GM19025 (cell line): ENCODE data around the gene RPTOR.

Experiments used
- ATAC-seq: cut with Tn5 transposase; IDR thresholded peaks from one replicate; pipeline ENCODE4 v1.9.1; 2021; ENCODE audit warnings: mild to moderate bottlenecking, low read depth, moderate library complexity; ENCODE audit not compliant: unreplicated experiment

RPTOR gene

DNA sequence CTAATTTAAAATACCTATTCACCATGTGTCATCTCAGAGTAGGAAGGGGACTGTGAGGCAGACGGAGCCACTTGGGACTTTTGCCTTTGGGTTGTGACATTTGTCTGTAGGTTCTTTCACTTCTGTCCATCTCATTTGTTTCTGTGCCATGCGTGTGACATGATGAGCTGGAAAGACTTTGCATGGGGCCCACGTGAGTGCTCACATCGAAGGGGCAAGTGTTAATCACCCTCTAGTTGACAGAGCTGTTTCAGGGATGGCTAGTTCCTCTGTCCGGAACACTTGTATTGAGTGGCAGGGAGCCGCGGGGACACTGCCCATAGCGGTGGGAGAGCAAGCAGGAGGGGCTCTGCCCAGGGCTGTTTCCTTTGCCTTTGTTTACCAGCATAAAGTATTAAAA lies 112.0 kb downstream of the RPTOR start:
- no peak for ATAC-seq

GRCh38 chr17:80657561-80657960 lies 112.9 kb downstream of the RPTOR start:
- ATAC-seq, result no peak

DNA sequence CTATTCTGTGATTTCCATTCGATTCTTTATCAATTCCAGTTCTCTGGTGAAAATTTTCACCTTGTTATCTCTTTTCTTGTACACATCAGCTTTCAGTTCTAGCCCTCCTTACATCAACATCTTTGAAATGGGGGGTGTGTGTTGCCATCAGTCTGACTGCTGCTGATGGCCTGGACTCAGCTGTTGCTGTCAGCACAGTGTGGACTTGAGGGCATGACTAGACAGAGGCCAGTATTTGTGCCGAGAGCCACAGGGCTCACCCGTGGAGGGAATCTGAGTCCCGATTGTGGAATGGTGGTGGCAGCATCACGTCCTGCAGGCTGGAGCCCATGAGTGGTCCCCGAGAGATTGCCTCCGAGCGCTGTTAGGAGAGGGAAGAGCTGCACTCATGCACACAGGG lies 114.2 kb downstream of the RPTOR start:
- ATAC-seq, result no peak

DNA sequence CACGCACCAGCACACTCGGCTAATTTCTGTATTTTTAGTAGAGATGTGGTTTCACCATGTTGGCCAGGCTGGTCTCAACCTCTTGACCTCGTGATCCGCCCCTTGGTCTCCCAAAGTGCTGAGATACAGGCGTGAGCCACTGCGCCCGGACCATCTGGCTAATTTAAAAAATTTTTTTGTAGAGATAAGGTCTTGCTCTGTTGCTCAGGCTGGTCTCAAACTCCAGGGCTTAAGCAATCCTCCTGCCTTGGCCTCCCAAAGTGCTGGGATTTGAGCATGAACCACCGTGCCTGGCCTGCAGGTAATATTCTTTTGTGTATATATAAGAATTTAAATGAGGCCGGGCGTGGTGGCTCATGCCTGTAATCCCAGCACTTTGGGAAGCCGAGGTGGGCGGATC lies 115.0 kb downstream of the RPTOR start:
- no peak for ATAC-seq

DNA sequence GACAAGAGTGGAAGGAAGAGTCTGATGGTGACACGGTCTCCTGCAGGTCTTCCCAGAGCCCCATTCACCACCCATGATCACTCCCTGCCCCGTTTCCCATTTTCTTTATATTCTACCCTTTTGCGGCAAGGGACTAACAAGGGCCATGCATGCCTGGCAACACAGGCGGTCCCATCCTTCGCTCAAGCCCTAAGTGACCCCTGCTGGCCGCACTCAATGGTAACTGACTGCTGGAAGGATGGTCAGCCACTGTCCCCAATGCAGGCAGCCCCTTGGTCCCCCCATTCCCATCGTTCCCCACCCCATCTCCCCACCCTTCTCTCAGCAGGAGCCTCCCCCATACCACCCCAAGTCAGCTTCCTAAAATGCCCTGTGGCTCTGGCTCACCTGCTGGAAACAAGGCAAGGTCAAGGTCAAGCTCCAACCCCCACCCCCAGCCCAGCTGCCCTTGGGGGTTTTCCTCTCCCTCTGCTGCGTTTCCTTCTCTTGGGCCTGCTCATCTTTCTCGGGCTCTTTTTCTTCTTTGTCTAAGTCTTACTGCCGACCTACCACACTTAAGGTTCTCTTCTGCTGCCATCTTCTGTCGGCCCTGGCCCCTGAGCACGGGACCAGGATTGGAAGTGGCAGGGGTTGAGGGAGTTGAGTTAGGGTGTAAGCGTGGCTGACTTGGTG lies 116.0 kb downstream of the RPTOR start:
- no peak for ATAC-seq

GRCh38 chr17:80662557-80662956 lies 117.9 kb downstream of the RPTOR start:
- ATAC-seq, result no peak

DNA sequence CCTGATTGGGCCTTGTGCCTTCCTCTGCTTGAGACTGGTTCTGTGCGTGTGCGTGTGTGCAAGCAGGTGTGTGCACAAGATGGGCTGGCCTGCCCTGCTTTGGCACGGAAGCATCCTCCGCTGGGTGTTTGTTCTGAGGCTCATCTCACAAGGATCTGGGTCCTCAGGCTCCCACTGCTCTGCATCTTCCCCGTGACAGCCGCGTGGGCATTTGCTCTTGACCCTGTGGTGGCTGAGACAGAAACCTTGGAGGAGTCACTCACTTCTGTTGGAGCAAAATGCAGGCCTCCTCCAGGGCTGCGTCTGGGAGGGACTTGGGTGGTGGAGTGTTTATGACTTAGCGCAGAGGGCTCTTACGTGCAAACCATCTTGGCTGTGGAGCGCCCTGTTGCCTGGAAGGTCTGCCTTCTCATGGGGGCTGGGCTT lies 119.2 kb downstream of the RPTOR start:
- no peak for ATAC-seq

GRCh38 chr17:80664217-80664790 lies 119.7 kb downstream of the RPTOR start:
- no peak for ATAC-seq

DNA sequence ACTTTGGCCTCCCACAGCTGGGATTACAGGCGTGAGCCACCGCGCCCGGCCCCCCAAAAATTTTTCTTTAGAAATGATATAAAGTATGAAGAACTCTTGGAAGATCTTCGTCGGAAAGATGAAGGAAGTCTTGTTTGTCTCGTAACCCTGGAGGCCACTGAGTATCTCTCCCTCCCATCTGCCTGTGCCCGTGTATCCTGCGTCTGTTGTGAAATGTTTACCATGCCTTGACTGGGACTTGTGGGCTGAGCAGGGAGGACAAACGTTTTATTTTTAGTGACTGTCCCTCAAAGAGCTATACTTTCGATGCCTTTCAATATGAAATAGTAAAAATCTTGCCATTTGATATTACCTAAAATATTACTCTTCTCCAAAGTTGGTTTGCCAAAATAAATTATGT lies 121.2 kb downstream of the RPTOR start:
- ATAC-seq, result no peak

GRCh38 chr17:80666867-80667266 lies 122.2 kb downstream of the RPTOR start:
- ATAC-seq, result no peak

DNA sequence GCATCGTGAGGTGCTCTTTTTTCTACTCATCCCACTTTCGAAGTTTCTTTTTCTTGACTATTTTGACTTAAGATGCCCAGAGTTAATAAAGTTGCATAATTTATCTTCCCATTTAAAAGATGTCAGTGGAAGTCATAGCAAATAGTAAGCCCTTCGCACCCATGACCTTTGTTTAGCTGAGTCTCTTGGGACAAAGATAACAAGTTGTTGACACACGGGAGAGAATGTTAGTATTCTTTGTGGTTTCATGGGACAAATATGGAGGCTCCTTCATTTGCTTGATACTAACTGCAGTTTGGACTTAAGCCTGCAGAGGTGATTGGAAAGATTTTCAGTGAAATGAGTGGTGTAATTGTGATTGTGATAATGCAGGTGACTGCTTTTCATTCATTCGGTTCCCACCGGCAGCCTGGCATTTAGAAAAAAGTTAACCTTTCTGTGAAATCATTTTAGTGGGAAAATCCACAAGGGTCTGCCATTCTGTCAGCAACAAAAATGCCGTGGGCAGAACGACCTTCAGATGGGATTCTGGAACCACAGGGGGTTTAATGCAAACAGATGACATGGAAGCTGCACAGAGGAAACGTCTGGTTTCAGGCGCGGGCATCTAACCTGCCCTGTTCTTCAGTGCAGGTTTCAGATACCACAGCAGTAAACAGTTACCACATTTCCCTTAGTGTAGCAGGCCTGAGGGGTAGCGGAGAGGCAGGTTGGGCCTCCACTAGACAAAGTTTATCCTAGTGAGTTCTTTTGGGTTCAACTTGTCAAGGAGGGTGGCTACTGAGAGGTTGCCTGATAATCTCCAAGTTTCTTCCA lies 123.0 kb downstream of the RPTOR start:
- ATAC-seq, result no peak

DNA sequence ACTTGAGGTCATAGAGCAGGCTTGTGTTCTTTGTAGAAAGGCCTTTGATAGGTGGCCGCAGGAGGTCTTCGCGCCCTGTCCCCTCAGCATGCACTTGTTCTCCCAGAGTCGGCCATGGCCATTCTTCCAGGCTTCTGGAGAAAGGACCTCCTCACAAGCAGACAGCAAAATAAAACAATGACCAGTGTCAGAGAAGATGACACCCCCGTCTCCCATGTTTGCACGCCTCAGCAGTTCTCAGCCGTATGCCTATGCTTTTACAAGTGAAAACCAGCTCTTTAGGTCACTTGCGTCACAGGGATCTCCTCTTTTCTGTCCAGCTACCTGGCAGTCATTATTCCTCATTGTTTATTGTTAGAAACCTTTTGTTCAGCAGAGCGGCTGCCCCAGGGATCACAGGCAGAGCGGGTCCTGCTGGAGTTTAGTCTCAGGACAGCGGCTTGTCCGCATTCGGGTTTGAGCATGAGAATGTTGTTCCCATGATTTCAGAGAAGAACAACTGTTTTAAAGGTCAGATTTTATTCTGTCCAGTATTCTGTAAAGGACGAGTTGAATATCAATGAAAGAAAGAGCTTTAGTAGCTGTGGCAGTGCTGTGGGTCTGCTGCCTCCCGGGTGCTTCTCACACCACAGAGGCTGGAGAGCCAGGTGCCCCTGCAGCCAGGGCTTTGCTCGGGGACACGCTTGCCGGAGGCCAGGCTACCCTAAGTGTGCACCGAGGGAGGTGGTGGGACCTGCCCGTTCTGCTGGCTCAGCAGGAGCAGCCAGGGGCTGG lies 123.9 kb downstream of the RPTOR start:
- ATAC-seq, result no peak

DNA sequence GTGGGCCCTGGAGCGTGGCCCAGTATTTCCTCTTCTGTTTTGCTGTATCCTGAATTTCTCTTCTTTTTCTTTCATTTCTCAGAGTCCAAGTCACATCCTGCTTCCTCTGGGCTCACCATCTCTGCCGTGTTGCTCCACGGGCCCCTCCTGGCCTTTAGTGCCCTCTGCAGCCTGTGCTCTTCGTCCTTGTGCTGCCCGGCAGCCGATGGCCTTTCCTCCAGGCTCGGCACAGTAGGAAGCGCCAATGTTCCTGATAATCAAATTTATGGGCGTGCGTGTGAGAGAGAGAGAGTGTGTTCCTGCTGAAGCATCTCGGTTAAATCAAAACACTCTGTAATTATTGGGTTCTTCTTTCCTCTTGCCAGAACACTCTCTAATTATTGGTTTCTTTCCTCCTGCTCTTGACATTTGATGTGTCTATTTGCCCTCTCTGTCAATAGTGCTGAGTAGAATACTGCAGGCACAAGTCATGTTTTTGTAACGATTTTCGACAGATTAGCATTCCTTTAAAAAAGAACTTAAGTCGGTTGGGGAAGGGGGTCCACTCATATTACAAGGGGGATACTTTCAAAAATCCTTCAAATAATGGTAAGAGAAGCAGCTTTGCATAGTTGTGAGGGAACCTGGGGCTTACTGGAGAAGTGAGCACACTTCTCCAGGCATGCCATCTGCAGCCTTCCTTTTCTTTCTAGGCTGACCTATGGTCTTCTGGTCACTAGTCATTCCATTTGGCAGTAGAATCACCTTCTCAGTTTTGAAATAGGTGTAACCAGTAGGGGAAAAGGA lies 126.6 kb downstream of the RPTOR start:
- ATAC-seq, result no peak

GRCh38 chr17:80671825-80672110 lies 127.1 kb downstream of the RPTOR start:
- no peak for ATAC-seq

DNA sequence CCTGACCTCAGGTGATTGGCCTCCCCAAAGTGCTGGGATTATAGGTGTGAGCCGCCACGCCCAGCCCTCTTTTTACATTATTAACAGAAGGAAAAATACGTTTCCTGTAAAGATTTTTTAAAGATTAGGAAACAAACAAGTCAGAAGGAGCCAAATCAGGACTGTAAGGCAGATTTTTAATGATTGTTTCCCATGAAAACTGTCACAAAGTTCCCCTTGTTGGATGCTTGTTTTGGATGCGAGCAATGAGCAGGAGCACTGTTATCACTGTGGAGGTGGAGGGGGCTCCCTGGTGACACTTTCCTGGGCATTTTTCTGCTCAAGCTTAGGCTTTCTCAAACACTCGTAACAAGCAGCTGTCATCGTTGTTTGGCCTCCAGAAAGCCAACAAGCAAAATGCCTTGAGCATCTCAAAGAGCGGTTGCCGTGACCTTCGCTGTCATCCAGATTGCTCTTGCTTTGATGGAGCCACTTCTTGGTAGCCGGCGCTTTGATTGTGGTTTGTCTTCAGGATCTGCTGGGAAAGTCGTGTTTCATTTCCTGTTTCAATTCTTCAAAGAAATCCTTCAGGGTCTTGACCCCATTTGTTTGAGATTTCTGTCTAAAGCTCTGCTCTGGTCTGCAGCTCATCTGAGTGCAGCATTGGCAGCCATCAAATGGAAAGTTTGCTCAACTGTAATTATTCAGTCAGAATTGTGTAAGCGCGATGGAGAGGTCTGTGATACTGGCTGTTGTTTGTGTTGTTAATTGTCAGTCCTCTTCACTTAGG lies 128.7 kb downstream of the RPTOR start:
- ATAC-seq, result no peak

DNA sequence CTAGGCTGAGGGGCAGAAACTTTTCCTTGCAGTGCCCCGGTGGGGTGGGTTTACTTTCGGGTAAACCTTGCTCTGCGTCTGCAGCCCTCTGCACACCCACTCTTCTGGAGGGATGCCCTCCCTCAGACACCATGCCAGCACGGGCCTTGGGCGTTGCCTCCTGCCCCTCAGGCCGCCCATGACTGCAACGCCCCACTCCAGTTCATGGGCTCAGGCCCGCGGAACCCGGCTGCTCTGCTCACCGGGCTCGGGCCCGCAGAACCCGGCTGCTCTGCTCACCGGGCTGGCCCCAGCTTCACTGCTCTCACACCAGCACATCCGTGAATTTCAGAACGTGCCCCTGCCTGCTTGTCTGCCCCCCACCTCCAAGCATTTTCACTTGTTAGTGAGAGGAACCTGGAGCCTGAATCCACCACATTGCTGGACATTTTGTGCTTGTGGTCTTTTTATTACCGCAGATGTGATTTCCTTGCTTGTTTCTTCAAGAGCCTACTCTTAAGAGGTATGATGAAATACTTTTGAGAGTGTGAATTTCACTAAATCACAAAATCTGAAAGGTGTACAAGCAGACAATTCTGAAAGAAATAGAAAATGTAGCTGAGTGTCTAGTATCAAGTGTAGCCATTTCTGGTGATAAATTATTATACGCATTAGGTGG lies 130.9 kb downstream of the RPTOR start:
- no peak for ATAC-seq

DNA sequence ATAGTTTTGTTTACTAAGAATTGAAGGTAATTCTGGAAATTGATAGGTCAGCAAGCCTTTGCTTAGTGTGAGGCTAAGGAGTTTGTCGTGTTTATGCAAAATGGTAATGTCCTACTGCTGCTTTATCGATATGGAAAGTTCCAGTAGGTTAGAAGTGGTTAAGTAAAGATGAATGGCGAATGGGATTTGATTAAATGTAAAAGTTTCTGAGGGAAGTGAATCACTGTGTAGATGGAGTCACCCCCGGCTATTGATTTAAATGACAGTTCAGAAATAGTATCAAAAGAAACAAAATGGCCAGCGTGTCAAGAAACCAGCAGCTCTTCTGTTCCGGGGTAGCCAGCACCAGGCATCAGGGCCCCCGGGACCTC lies 131.4 kb downstream of the RPTOR start:
- no peak for ATAC-seq

GRCh38 chr17:80676564-80676963 lies 131.9 kb downstream of the RPTOR start:
- ATAC-seq, result no peak

DNA sequence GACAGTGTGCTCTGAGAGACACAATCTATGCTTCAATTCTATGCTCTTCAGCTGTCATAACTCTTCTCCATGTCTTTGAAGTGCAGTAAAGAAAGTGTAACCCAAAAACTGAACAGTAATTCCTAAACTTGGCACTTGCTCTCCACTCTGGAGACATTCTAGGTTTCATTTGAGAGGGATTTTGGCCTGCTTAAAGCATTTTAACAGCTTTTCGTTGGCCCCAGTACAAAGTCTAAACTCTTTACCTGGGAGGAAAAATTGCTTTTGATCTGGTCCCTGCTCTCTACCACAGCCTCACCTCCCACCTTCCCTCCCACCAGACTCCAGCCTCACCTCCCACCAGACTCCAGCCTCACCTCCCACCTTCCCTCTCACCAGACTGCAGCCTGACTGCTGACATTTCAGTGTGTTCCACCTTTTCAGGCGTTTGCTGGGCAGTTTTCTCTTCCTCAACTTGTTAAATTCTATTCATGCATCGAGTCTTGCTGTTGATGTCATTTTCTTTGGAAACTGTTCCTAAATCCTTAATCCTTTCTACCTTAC lies 132.6 kb downstream of the RPTOR start:
- ATAC-seq, result no peak
